NB4 (cell line): ENCODE measurements around the gene KIAA1671.

Source experiments
- DNase-seq: peaks from one replicate; pipeline ENCODE4 v3.0.0; 2010; ENCODE audit warnings: low read depth
- H3K4me3 ChIP-seq: one replicate; pipeline ENCODE4 v1.5.1; 2011; ENCODE audit warnings: mild to moderate bottlenecking, low read depth, low read length, moderate library complexity
- MYC ChIP-seq: IDR thresholded peaks from 2 replicates; pipeline ENCODE4 v1.6.1; 2011; ENCODE audit warnings: low read depth, low read length
- POLR2A ChIP-seq: IDR thresholded peaks from 2 replicates; pipeline ENCODE4 v1.6.1; 2011; ENCODE audit warnings: mild to moderate bottlenecking; ENCODE audit not compliant: insufficient read length; ENCODE audit errors: extremely low read depth
- TF ChIP-seq, protein P1 (sequence below): IDR thresholded peaks from 2 replicates; pipeline ENCODE4 v1.6.1; 2011; ENCODE audit warnings: low read depth, low read length
- TF ChIP-seq, protein P2 (sequence below): IDR thresholded peaks from one replicate; pipeline ENCODE4 v1.5.1; 2012; ENCODE audit warnings: low read depth, low read length

The KIAA1671 gene

DNA sequence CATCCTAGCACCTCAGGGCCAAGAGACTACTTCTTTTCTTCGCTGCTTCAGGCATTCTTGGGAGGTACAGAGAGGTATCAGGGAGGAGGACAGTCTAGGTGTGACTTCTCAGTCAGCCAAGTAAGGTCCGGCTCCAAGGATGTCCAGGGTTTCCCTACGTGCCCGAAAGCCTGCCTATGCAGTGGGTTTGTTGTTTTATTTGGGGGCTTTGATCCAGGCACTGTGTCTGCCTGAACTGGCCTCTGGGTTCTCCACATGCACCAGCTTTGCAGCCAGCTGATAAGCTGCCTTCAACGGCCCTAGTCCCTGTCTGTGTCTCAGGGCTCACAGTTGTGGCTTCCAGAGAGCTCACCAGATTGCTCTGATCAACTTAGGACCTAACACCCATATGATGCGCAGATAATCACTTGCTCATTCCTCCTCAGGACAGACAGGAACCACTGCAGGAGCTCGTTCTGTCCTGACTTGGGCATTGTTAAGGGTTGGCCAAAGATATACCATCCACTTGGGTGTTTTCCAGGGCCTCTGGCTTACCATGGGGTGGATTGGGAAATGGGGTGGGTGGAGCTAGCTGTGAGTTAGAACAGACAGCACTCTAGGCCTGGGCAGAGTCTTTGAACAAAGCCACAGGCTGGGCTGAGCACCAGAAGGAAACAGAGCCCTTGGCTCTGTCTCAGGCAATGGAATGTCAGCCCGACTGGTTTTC, 201.6 kb downstream of the KIAA1671 start:
- no peak for DNase-seq
- H3K4me3 ChIP-seq = no peak overlapping the region
- TF ChIP-seq MYC (no peak), POLR2A (no peak)
- TF ChIP-seq, protein P1, sequence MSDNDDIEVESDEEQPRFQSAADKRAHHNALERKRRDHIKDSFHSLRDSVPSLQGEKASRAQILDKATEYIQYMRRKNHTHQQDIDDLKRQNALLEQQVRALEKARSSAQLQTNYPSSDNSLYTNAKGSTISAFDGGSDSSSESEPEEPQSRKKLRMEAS = no peak
- TF ChIP-seq, protein P2, sequence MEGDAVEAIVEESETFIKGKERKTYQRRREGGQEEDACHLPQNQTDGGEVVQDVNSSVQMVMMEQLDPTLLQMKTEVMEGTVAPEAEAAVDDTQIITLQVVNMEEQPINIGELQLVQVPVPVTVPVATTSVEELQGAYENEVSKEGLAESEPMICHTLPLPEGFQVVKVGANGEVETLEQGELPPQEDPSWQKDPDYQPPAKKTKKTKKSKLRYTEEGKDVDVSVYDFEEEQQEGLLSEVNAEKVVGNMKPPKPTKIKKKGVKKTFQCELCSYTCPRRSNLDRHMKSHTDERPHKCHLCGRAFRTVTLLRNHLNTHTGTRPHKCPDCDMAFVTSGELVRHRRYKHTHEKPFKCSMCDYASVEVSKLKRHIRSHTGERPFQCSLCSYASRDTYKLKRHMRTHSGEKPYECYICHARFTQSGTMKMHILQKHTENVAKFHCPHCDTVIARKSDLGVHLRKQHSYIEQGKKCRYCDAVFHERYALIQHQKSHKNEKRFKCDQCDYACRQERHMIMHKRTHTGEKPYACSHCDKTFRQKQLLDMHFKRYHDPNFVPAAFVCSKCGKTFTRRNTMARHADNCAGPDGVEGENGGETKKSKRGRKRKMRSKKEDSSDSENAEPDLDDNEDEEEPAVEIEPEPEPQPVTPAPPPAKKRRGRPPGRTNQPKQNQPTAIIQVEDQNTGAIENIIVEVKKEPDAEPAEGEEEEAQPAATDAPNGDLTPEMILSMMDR = no peak

DNA sequence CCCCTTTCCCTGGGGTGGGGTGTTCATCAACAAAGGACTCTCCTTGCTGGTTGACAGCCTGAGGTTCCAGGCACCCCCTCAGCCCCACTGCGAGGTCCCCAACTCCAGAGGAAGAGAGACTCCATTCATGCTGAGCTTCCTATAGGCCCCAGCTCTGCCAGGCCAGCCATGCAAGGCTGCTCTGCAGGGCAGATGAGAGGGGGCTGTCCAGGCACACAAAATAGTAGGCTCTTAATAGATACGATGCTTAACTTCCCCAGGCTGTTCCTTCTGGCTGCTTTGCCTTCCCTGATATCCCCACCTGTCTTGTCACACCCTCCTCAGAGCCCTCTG, 202.1 kb downstream of the KIAA1671 start:
- no peak overlapping the region for H3K4me3 ChIP-seq
- TF ChIP-seq, protein P2 = no peak
- TF ChIP-seq POLR2A (no peak), MYC (no peak)
- TF ChIP-seq, protein P1 = no peak
- no peak for DNase-seq

DNA sequence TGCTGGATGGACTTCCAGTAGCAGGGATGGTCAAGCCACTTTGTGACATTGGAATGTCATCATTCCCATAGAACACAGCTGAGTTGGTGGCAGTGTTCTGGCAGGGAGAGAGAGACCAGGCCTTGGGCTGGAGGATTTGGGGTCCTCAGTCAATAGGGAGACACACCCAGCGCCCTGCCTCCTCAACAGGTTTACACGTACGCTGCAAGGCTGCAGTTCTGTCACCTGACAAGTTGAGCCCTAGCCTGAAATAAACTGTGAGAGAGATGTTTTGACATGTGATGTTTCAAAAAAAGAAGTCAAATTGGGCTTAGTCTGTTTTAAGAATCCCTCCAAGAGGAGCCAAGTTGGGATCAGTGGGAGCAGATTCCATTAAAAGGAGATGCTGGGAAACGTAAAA, 204.2 kb downstream of the KIAA1671 start:
- H3K4me3 ChIP-seq = no peak overlapping the region
- no peak for DNase-seq
- TF ChIP-seq, protein P1 = no peak
- TF ChIP-seq, protein P2 = no peak
- TF ChIP-seq POLR2A = no peak
- TF ChIP-seq MYC = no peak

DNA sequence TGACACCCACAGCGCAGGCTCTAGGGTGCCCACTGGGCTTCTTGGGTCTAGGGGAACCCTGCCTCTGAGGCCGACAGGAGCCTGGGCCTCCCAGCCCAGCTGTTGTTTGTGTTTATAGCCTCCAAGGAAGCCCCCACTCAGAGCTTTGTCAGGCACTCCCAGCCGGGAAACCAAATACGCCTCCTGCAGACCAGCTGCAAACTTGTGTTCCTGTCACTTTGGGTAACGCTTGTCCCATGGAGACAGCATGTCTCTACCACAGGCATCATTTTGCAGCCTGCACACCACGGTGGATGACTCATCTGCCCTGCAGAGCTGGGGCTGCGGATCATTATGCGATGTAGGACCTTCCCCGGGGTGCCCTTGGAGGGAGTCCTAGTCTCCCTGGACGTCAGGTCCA, 206.5 kb downstream of the KIAA1671 start:
- no peak overlapping the region for H3K4me3 ChIP-seq
- TF ChIP-seq, protein P1 = no peak
- TF ChIP-seq, protein P2 = no peak
- TF ChIP-seq MYC (no peak), POLR2A (no peak)
- peak; percentile 28 for DNase-seq

DNA sequence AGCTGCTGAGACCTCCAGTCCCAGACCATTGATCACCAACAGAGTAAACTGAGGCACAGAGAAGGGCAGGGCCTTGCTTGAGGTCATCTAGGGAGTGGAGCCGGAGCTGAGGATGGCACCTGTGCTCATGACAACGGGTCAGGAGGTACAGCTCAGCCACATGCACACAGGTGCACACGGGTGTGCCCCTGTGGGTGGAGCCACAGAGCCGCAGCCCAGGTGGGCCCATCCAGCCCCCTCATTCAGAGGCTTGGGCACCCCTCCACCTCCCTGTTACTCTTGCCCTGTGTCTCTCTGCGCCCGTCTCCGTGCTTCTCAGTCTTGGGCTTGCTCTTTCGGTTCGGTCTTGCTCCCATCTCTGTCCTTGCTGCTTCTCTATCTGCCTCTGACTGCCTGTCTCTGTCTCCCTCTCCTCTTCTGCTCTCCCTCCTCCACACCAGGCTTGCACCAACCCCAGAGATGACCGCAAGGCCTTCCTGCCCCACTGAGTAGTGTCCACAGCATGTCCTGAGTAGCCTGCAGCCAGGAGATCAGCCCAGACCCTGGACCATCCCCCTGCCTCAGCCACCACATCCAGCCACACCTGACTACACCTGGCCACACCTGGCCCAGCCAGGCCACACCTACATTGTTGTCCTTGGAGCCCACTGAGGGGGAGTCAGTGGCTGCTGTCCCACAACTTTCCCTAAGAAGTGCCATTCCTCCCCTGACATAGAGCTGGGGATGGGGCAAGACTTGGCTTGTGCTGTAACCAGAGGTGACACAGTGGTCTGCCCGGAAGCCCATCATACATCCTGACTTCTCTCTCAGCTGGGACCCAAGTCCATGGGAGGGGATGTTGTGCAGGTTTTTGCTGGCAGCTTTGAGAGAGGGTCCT, 207.8 kb downstream of the KIAA1671 start:
- TF ChIP-seq MYC = no peak
- TF ChIP-seq, protein P1 = no peak
- TF ChIP-seq POLR2A = no peak
- TF ChIP-seq, protein P2 = no peak
- DNase-seq = no peak
- H3K4me3 ChIP-seq = no peak overlapping the region
